Measurements from ENCODE around the gene LATS2. TPM values are rescaled to one million over a fixed set of nuclear protein-coding genes. Genes with fewer than 3 reads are reported as not detected.

LATS2 gene
- total RNA-seq, 4 donors from 2014 or later: 3.7 to 9.9 (median 6.5) TPM

- H3K27me3 ChIP-seq: peaks cover 0 to 6% of the 10 kb centered on the region in 2 donors
- H3K4me3 ChIP-seq: peak overlapping the region in 1 of 4 donors; percentile 55
- H3K4me1 ChIP-seq: peaks cover 0 to 4% (median 0%) of the 10 kb centered on the region in 4 donors
- H3K9me3 ChIP-seq: no peaks in the 10 kb centered on the region
- H3K36me3 ChIP-seq: no peaks in the 10 kb centered on the region
- no peak for DNase-seq
- no peak for TF ChIP-seq POLR2A (IDR thresholded peaks at IDR 0.05)
- TF ChIP-seq CTCF (IDR thresholded peaks at IDR 0.05): no peak
- H3K27ac ChIP-seq: peak overlapping the region in 3 of 4 donors; percentile 30 to 68 (median 51)
Observed at GRCh38 chr13:21074546-21074945, 13.2 kb upstream of the LATS2 start.

- Histone ChIP-seq H3K36me3 (no peaks in the 10 kb centered on the region), H3K27ac (no peak overlapping the region)
- TF ChIP-seq POLR2A (IDR thresholded peaks at IDR 0.05): no peak
- TF ChIP-seq CTCF (IDR thresholded peaks at IDR 0.05): no peak
Observed at GRCh38 chr13:21071924-21072323, 10.5 kb upstream of the LATS2 start.

GRCh38 chr13:21071015-21071414 lies 9.6 kb upstream of the LATS2 start:
- no peaks in the 10 kb centered on the region for H3K36me3 ChIP-seq
- peaks cover 0 to 4% (median 0%) of the 10 kb centered on the region in 4 donors for H3K4me1 ChIP-seq
- no peaks in the 10 kb centered on the region for H3K9me3 ChIP-seq
- H3K4me3 ChIP-seq: no peak overlapping the region
- TF ChIP-seq CTCF (IDR thresholded peaks at IDR 0.05) (no peak), POLR2A (IDR thresholded peaks at IDR 0.05) (no peak)
- no peak overlapping the region for H3K27ac ChIP-seq
- peaks cover 0 to 6% of the 10 kb centered on the region in 2 donors for H3K27me3 ChIP-seq
- DNase-seq: no peak

More at GRCh38 chr13:21071924-21072323, 10.5 kb upstream of the LATS2 start:
- peaks cover 0 to 6% of the 10 kb centered on the region in 2 donors for H3K27me3 ChIP-seq
- H3K4me1 ChIP-seq: peaks cover 0 to 4% (median 0%) of the 10 kb centered on the region in 4 donors
- no peak overlapping the region for H3K4me3 ChIP-seq
- H3K9me3 ChIP-seq: no peaks in the 10 kb centered on the region
- no peak for DNase-seq

GRCh38 chr13:21069561-21070004 lies 8.2 kb upstream of the LATS2 start:
- TF ChIP-seq POLR2A (IDR thresholded peaks at IDR 0.05) (no peak), CTCF (IDR thresholded peaks at IDR 0.05) (no peak)
- Histone ChIP-seq H3K4me3 (no peak overlapping the region), H3K27me3 (no peaks in the 10 kb centered on the region), H3K27ac (peak overlapping the region in 2 of 4 donors; percentile 9 to 52), H3K9me3 (no peaks in the 10 kb centered on the region), H3K36me3 (no peaks in the 10 kb centered on the region), H3K4me1 (no peaks in the 10 kb centered on the region)
- no peak for DNase-seq

- TF ChIP-seq CTCF (IDR thresholded peaks at IDR 0.05): no peak
- TF ChIP-seq POLR2A (IDR thresholded peaks at IDR 0.05): no peak
- H3K4me1 ChIP-seq: no peaks in the 10 kb centered on the region
- H3K27ac ChIP-seq: no peak overlapping the region
- H3K36me3 ChIP-seq: no peaks in the 10 kb centered on the region
- no peaks in the 10 kb centered on the region for H3K27me3 ChIP-seq
- no peak for DNase-seq
- no peak overlapping the region for H3K4me3 ChIP-seq
- no peaks in the 10 kb centered on the region for H3K9me3 ChIP-seq
Observed at GRCh38 chr13:21067848-21068247, 6.5 kb upstream of the LATS2 start.

- TF ChIP-seq POLR2A (IDR thresholded peaks at IDR 0.05): no peak
- no peak for TF ChIP-seq CTCF (IDR thresholded peaks at IDR 0.05)
- Histone ChIP-seq H3K27ac (no peak overlapping the region), H3K27me3 (no peaks in the 10 kb centered on the region), H3K9me3 (no peaks in the 10 kb centered on the region), H3K4me3 (no peak overlapping the region), H3K36me3 (no peaks in the 10 kb centered on the region), H3K4me1 (no peaks in the 10 kb centered on the region)
- DNase-seq: no peak
Observed at GRCh38 chr13:21066946-21067345, 5.6 kb upstream of the LATS2 start.

Data from Peyer's patch (tissue), 4 donors.